HG02943 (cell line): ENCODE measurements around the gene RABGEF1.
A peak's percentile ranks its signal among the peaks of the same experiment; 100 is the strongest.
"Not testable (repeated sequence)": the region's sequence is repeated elsewhere in the genome, so short reads cannot be mapped to it uniquely, and the experiment has no call there.

Source experiments
- ATAC-seq: cut with Tn5 transposase; IDR thresholded peaks from one replicate; pipeline ENCODE4 v1.9.1; 2021; ENCODE audit warnings: mild to moderate bottlenecking, low read depth, moderate library complexity; ENCODE audit not compliant: unreplicated experiment

The RABGEF1 gene

DNA sequence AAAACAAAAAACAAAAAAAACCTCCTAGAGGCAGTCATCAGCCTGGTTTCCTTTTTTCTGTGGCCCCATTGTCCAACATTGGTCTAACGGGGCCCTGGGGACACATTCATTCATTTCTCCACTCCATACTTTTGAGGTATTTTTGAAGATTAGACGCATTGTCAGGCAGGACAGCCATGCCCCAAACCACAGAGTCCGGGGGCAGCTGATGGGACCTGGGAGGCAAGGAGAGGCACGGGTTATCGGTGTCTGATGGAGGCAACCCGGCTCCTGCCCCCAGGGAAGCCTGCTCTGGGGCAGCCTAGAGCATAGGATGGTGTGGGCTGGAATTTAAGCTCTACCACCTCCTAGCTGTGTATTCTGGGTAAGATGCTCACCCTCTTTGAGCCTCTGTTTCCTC lies 6.5 kb upstream of the RABGEF1 start:
- ATAC-seq: no peak

DNA sequence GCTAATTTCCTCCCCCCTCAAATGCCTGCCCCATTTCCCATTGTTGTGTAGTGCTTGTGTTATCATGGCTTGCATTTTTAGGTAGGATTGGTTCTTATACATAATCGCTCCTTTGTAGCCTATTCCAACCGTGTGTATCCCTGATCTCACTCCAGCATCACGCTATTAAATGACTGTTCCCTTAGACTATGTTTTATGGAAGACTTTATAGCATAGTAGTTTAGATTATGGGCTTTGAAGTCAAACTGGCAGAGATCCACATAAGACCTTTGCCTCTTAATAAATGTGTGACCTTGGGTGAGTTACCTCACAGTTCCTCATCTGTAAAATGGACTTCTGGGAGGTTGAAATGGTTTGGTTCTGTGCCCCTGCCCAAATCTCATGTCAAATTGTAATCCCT lies 5.4 kb upstream of the RABGEF1 start:
- ATAC-seq: no peak

DNA sequence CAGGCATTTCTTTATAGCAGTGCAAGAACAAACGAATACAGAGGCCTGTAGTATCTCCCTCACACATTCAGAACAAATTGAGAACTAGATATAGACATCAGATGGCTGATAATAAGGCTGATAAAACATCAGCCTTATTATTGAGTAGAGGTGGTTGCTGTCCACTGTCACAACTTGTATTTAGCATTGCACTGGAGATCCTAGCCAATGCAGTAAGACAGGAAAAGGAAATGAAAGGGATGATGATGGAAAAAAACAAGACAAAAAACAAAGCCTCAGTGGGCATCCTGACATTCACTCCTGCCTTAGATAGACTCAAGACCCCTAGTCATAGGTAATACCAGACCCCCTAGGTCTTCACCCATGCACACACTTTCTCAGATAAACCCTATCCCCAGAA lies 4.7 kb upstream of the RABGEF1 start:
- no peak for ATAC-seq

DNA sequence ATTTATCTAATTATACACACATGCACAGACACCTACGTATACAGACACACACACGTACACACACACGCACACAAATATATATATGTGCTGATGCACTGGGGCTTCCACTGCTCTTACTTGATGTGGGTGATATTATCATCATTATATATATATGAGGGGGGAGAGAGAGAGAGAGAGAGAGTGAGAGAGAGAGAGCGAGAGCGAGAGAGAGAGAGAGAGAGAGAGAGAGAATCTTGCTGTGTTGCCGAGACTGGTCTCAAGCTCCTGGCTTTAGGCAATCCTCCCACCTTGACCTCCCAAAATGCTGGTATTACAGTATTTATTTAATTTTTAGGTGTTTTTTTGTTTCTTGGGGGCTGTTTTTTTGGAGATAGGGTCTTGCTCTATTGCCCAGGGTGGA lies 3.6 kb upstream of the RABGEF1 start:
- no peak for ATAC-seq

DNA sequence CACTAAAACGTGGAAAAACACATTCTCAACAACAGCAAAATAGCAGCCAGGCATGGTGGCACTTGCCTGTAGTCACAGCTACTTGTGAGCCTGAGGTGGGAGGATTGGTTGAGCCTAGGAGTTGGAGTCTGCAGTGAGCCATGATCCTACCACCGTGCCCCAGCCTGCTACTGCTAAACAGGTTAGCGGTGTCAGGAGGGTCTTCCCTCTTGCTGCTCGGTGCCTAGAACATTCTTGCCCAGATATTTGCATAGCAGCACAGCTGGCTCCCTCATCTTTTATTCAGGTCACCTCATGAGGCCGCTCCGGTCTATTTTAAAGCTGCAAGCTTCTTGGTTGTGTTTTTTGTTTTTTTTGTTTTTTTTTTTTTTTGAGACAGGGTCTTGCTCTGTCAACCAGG lies 2.9 kb upstream of the RABGEF1 start:
- no peak for ATAC-seq

DNA sequence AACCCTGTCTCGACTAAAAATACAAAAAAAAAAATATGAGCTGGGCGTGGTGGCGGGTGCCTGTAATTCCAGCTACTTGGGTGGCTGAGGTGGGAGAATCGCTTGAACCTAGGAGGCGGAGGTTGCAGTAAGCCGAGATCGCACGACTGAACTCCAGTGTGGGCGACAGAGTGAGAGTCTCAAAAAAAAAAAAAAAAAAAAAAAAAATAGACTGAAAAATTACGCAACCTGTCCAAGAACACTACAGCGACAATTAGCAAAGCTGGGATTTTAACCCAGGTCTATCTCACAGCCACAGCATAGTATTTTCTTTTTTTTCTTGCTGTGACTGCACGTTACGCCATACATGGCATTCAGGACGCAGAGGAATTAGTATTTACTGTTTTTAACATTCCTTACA lies 1.1 kb upstream of the RABGEF1 start:
- ATAC-seq: no peak

DNA sequence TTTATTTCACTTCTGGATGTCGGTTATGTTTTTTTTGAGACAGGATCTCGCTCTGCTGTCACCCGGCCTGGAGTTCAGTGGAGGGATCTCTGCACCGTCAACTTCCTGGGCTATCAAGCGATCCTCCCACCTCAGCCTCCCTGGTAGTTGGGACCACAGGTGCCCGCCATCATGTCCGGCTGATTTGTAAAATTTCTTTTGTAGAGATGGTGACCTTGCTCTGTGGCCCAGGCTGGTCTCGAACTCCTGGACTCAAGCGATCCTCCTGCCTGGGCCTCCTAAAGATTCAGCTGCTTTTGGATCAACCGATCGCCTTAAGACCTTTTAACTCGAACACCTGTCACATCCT lies 606 bp upstream of the RABGEF1 start:
- ATAC-seq: no peak

DNA sequence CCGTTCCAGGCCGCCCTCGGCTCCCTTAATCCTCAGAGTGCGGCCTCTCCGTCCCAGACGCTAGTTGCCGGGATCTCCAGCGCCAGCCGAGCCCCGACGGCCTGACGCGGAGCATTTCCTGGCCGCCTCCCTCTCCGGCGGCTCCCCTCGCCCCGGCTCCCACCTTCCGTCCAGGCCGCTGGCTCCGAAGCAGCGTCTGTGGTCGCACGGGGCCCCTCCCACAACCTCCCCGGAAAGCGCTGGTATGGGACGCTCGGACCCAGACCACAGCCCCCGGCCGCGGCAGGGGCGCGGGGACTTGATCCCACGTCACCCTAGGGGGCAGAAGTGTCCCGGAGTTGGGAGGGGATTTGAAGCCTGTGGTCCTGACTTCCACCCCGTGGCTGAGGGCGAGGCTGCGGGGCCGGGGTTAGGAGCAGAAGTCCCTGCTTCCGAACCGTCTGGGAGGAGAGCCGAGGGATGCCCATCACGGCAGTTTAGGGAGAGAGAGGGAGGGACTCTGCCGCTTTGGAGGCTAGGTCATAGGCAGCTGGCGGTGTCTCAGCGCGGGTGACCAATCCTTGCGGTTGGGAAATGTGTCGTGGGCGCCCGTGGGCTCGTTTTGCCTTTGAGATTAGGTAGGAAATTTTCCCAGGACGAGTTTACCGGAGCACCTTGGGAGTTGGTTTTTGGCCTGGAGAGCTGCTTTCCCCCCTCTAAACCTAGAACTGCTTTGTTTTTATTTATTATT lies 612 bp downstream of the RABGEF1 start:
- peak; percentile 45 for ATAC-seq

DNA sequence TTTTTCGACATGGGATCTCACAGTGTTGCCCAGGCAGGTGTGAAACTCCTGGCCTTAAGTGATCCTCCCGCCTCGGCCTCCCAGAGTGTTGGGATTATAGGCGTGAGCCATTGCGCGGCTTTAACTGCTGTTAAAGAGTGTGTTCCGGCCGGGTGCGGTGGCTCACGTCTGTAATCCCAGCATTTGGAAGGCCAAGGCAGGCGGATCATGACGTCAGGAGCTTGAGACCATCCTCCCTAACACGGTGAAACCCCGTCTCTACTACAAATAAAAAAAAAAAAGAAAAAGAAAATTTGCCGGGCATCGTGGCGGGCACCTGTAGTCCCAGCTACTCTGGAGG lies 1.1 kb downstream of the RABGEF1 start:
- ATAC-seq: no peak

DNA sequence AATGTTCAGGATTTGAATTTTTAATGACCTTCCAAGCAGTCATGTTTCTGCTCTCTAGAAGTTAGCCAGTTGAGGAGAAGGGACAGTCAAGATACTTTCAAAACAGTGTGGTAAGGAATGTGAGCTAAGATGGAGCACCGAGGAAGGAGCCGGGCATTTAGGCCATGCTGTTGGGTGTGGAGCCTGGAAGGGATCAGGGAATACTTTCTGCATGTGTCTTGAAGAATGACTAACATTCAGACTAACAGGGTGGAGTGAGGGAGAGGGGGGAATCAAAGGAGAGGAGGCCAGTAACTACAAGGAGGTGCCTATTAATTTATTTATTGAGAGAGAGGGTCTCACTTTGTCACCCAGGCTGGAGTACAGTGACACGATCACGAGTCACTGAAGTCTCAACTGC lies 1.8 kb downstream of the RABGEF1 start:
- ATAC-seq: not testable (repeated sequence)

DNA sequence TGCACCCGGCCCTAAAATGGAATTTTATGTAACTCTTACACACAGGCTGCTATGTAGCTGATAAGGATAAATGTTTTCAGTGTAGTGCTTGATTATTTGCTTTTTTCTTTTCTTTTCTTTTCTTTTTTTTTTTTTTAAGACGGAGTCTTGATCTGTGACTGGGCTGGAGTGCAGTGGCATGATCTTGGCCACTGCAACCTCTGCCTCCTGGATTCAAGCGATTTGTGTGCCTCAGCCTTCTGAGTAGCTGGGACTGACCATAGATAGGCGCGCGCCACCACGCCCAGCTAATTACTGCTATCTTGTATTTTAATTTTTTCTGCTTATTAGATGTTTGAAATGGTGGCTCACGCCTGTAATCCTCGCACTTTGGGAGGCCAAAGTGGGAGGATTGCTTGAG lies 3.4 kb downstream of the RABGEF1 start:
- no peak for ATAC-seq

DNA sequence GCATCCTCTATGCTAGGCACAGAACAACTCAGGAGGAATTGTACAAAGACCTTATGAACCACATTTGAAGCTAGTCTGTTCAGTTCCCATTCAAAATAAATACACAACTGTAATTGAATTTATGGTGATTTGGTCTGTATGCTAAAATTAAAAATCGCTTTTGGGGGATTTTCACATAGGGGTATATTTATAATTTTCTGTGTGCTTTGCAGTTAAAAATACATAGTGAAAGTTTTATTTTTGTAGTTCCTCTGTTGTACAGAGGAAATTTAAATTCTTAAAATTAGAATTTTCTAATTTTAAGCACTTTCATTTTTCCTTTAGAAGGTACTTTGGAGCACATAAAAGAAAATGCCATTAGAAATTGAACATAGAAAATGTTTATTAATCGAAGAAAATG lies 6.9 kb downstream of the RABGEF1 start:
- no peak for ATAC-seq

DNA sequence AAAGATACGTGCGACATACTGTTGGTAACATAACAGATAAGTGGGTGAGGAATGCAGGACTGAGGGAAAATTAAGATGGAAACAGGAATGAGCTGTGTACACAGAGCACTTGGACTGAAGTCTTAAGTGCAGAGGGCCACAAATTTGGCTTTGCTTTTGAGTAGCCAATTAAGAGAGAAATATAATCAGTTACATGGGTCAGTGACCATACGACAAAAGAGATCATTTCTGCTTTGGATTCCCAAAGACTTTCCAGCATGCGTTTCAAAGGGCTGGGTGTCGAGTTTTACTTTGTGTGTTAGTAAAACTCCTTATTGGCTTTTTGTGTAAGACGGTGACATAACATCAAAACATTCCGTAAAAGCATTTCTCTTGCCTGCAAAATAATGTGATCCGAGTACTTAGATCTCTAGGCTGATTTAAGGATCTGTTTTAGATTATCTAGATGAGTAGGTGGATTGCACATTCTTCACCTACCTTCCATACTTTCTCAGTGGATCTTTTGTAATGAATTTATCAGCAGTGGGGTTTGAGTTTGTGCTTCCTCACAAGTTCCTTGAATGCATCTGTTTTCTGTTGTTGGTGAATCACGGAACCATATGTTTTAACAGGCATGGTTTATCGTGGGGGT lies 7.5 kb downstream of the RABGEF1 start:
- no peak for ATAC-seq

DNA sequence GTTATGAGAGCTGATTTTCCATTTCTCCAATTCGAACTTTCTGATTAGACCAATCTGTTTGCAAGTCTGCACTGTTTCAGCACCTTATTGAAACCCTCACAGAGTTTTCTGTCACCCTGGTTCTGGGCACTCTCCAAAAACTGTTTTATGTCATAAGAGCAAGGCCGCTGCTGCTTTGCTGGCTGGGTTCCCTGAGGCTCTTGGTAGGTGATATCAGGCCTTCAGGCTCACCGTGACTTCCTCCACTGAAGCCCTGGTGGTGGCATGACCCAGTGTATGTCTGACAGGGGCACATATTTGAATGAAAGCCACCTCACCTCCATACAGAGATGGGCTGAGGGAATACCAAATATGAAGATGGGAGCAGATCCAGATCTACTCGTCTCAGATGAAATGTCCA lies 8.3 kb downstream of the RABGEF1 start:
- no peak for ATAC-seq

DNA sequence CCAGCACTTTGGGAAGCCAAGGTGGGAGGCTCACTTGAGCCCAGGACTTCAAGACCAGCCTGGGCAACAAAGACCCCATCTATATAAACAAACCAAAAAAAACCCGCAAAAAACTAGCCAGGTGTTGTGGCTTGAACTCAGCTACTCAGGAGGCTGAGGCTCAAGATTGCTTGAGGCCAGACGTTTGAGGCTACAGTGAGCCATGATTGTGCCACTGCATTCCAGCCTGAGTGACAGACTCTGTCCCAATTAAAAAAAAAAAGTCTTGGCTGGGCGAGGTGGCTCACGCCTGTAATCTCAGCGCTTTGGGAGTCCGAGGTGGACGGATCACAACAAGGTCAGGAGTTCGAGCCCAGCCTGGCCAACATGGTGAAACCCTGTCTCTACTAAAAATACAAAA lies 11.4 kb downstream of the RABGEF1 start:
- no peak for ATAC-seq

DNA sequence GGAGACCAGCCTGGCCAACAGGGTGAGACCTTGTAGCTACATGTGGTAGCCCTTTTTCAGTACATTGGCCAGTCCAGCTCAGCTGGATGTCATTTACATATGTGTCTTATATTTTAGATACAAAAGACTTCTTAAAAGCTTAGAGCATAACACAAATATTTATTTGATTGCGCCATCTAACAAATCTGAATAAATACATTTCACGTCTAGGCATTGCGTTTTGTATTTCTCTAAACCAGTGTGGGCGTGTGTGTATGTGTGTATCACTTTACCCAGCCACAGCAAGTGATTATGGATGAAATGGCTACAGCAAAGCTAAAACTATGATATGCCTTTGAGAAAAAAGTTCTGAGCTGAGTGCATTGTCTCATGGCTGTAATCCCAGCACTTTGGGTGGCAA lies 14.0 kb downstream of the RABGEF1 start:
- no peak for ATAC-seq

DNA sequence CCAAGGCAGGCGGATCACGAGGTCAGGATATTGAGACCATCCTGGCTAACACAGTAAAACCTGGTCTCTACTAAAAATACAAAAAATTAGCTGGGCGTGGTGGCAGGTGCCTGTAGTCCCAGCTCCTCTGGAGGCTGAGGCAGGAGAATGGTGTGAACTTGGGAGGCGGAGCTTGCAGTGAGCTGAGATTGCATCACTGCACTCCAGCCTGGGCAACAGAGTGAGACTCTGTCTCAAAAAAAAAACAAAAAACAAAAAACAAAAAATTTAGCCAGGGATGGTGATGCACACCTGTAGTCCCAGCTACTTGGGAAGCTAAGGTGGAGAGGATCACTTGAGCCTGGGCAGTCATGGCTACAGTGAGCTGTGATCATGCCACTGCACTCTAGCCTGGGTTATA lies 14.5 kb downstream of the RABGEF1 start:
- not testable (repeated sequence) for ATAC-seq

DNA sequence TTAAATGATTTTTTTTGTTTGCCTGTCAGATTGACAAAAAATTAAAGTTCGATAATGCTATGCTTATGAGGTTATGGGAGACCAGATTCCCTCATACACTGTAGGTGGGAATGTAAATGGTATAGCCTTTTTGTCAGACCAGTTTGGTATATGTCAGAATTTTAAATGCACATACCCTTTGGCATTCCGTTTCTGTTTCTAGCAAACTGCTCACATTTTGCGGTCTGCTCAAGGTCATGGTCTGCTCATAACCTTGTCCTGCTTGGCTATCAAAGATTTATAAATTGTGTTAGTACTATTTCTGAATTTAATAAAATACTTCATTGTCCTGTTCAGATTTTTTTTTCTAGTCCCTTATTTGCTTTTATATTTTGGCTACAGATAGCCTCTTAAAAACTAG lies 15.7 kb downstream of the RABGEF1 start:
- ATAC-seq: not testable (repeated sequence)

DNA sequence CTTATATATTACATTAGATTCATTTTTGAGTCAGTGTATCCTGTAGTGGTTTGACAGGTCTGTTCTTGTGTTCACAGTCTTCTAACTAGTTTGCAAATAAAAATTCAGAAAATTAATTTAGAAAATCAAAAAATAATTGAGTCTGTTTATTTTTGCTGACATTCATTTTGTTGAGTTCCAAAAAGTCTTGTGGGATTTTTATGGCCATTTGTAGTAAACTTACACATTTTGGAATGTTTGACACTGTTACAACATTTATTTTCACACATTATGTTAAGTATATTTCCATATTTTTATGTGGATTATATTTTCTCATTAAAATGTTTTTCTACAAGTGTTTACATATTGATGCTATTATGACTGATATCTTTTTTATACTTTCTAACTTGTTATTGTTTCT lies 16.4 kb downstream of the RABGEF1 start:
- no peak for ATAC-seq

DNA sequence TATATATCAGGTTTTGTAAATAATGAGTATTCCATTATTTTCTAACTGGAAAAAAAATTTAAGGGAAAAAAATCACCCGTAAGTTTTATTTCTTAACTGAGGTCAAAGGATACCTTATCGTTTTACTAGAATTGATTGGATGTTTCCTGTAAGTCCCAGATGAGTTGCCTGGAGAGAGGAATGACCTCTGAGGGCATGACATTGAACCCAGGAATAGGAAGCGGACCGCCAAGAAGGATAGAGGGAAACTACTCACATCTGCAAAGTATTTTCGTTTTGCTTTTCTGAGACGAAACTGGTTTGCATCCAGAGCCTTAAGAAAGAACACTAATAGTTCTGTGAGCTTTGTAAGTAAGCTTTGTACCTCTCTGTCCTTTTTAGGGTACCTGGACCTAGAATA lies 17.4 kb downstream of the RABGEF1 start:
- no peak for ATAC-seq

DNA sequence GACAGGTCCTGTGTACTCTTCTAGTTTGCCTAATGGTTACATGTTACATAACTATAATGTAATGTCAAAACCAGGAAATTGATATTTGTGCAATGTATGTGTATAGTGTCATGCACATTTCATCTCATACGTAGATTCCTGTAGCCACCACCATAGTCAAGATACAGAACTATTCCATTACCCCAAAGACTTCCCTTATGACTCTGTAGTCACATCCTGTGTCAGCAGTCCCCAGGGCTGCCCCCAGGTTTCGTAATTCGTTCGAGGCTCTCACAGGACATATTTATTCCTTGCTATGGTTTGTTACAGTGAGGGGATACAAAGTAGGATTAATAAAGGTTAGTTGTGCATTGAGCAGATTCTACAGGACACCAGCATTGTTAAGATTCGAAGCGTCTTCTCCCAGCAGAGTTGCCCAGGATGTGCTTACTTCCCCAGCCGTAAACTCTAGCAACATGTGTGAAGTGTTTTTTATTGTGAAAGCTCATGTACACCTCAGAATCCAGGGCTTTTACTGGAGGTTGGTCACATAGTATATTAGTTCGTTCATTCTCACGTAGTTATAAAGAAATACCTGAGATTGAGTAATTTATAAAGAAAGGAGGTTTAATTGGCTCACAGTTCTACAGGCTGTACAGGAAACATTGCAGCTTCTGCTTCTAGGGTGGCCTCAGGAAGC lies 18.6 kb downstream of the RABGEF1 start:
- ATAC-seq: no peak

DNA sequence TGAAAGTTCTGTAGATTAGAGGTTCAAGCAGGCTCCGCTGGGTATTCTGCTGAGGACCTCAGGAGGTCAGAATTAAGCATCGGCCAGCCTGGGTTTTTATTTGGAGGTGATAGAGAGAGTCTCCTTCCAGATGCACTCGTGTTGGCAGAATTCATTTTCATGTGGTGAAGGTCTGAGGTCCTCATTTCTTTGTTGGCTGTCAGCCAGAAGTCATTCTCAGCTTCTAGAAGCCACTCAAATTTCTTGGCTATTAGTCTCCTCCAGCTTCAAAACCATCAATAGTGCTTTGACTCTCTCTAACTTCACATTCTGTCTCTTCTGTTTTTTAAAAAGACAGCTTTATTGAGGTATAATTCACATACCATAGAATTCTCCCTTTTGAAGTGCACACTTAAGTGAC lies 22.6 kb downstream of the RABGEF1 start:
- not testable (repeated sequence) for ATAC-seq
